ENCODE results near the gene ZNF594. TPM values are rescaled to one million over a fixed set of nuclear protein-coding genes. Genes with fewer than 3 reads are reported as not detected.
A peak's percentile ranks its signal among the peaks of the same experiment; 100 is the strongest.

The ZNF594 gene
- total and polyA plus RNA-seq, 2 of the 13 experiments (the other 11 are each of a cell fraction or from before 2014, with no cell fraction given), result 2.9 to 9.6 TPM

DNA sequence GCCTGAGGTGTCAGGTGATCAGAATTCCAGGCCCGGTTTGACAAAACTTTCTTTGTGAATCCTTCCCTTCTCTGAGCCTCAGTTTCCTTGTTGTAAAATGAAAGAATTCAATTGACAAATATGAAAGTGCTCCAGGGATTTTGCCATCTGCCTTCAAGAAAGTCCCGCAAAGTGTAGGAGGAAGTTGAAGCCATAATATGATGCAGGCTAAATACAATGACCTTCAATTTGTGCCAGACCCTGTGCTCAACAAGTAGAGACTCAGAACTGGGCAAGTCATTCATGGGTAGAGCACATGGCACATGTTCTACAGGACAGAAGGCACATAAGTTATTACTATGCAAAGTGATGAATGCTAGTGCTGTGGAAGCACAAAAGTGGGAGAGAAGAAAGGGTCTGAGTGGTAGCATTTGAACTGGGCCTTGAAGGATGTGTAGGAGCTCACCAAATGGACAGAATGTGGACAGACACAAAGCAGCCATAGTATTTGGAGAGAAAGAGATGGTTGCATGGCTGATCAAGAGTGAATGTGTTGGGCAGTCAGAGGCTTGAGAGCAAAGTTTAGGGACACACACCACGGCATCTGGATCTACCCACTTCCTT is 45.4 kb upstream of the ZNF594 start:
- POLR2A ChIA-PET, result no interaction called here
- BruUV-seq (replicated peaks), result no TSS peak
- H3K4me1 ChIP-seq (ENCODE audit: insufficient read depth, low read length), result peaks cover 17% of the 10 kb centered on the region

More for the DNA sequence above, 45.4 kb upstream of the ZNF594 start:
- Histone ChIP-seq H3K9me3 (ENCODE audit: low read length) (no peaks in the 10 kb centered on the region), H3K27ac (ENCODE audit: extremely low read length, insufficient read depth, low read length) (no peak overlapping the region), H4K20me1 (ENCODE audit: insufficient read depth, low read length) (peaks cover 29% of the 10 kb centered on the region), H2AFZ (ENCODE audit: low read length) (no peak overlapping the region), H3K9ac (ENCODE audit: insufficient read depth, low read depth, low read length) (no peak overlapping the region), H3K4me3 (replicated peaks in 1 of 3; ENCODE audit: insufficient read depth in 1 of 3, low read depth in 2 of 3, low read length in 3 of 3) (no peak overlapping the region), H3K4me2 (ENCODE audit: low read depth, low read length) (no peak overlapping the region), H3K36me3 (replicated peaks in 1 of 2; ENCODE audit: control insufficient read depth in 1 of 2, insufficient read depth in 2 of 2, low read length in 2 of 2) (no peaks in the 10 kb centered on the region), H3K27me3 (ENCODE audit: control insufficient read depth in 1 of 2, insufficient read depth in 2 of 2, low read length in 2 of 2) (peaks cover 5 to 29% of the 10 kb centered on the region in 2 experiments; a peak in 4 of 5 replicates), H3K79me2 (ENCODE audit: insufficient read depth, low read length) (no peaks in the 10 kb centered on the region)
- ATAC-seq, result no peak
- 62% methylated on average over 3 of the region's 3 CpGs for WGBS (ENCODE audit: low lambda C conversion rate)
- intact Hi-C loops (cut with micrococcal nuclease; ENCODE audit: unreplicated experiment), result loop anchor here (1.0 kb wide), 1 partner anchor 40 kb away; no protein-coding TSS in a partner anchor
- TF ChIP-seq DMTF1 (CRISPR knock-in tag; IDR thresholded peaks at IDR 0.05), result 0 out of 2 replicates have a peak, but pooled peaks have one; percentile 31
- no peak for TF ChIP-seq ZNF557 (CRISPR knock-in tag; IDR thresholded peaks at IDR 0.05)
- no peak for FAIRE-seq
- in situ Hi-C loops (cut with HindIII; ENCODE audit: extremely low pct_ligation_motif_present, low pct_unique_long_range_greater_than_20kb), result no loop called here
- CTCF ChIA-PET (ENCODE audit: low intra/inter-chr PET ratio, low total read pairs), result interaction anchor here (1.0 to 1.7 kb wide), 2 partner anchors 40 to 45 kb away, joined by 4 to 33 read pairs; partner anchors contain the start of gene ZNF594
- DNase-seq (ENCODE audit: low spot score), result no peak
